MM.1S (cell line): ENCODE results near the gene RAB37.

Source experiments
- DNase-seq: peaks from one replicate; pipeline ENCODE4 v3.0.0-alpha.2; 2015
- H2AFZ ChIP-seq: fragments of 300-600 bp; sonication (generic); 2 replicates; pipeline ENCODE4 v1.6.0; 2016; ENCODE audit warnings: antibody characterized with exemption, low read length
- H3F3A ChIP-seq: fragments of 300-600 bp; sonication (generic); 2 replicates; pipeline ENCODE4 v1.6.1; 2016; ENCODE audit warnings: mild to moderate bottlenecking, antibody characterized with exemption, low read length, moderate library complexity, mixed read lengths; ENCODE audit not compliant: insufficient read depth
- H3K27ac ChIP-seq: fragments of 300-600 bp; sonication (generic); 2 replicates; pipeline ENCODE4 v1.5.1; 2016; ENCODE audit warnings: mild to moderate bottlenecking, low read length
- H3K27me3 ChIP-seq: fragments of 300-600 bp; sonication (generic); replicated peaks from 2 replicates; pipeline ENCODE4 v1.6.0; 2016; ENCODE audit warnings: low read length; ENCODE audit not compliant: insufficient read depth
- H3K36me3 ChIP-seq: fragments of 300-600 bp; sonication (generic); replicated peaks from 2 replicates; pipeline ENCODE4 v1.6.1; 2016; ENCODE audit warnings: mild to moderate bottlenecking, low read length, mixed read lengths; ENCODE audit not compliant: insufficient read depth
- H3K4me1 ChIP-seq: fragments of 300-600 bp; sonication (generic); 2 replicates; pipeline ENCODE4 v1.6.1; 2016; ENCODE audit warnings: low read length, mixed read lengths
- H3K4me2 ChIP-seq: fragments of 300-600 bp; sonication (generic); 2 replicates; pipeline ENCODE4 v1.6.0; 2016; ENCODE audit warnings: low read depth, low read length
- H3K4me3 ChIP-seq: fragments of 300-600 bp; sonication (generic); 2 replicates; pipeline ENCODE4 v1.5.1; 2016; ENCODE audit warnings: low read length, mixed read lengths
- H3K79me2 ChIP-seq: fragments of 300-600 bp; sonication (generic); 2 replicates; pipeline ENCODE4 v1.6.1; 2016; ENCODE audit warnings: mixed run types, low read length, mixed read lengths
- H3K9ac ChIP-seq: fragments of 300-600 bp; sonication (generic); 2 replicates; pipeline ENCODE4 v1.6.1; 2016; ENCODE audit warnings: low read length, mixed read lengths
- H3K9me2 ChIP-seq: fragments of 300-600 bp; sonication (generic); replicated peaks from 2 replicates; pipeline ENCODE4 v1.6.1; 2016; ENCODE audit warnings: mild to moderate bottlenecking, low read length, mixed read lengths; ENCODE audit not compliant: insufficient read depth
- H3K9me3 ChIP-seq: fragments of 300-600 bp; sonication (generic); replicated peaks from 2 replicates; pipeline ENCODE4 v1.6.1; 2016; ENCODE audit warnings: mild to moderate bottlenecking, low read length, mixed read lengths; ENCODE audit not compliant: insufficient read depth
- H4K20me1 ChIP-seq: fragments of 300-600 bp; sonication (generic); 2 replicates; pipeline ENCODE4 v1.6.1; 2016; ENCODE audit warnings: mild to moderate bottlenecking, low read length, moderate library complexity, mixed read lengths; ENCODE audit not compliant: insufficient read depth
- CTCF ChIP-seq: fragments of 300-600 bp; sonication (generic); IDR thresholded peaks from 2 replicates; pipeline ENCODE4 v1.5.1; 2016; ENCODE audit warnings: antibody characterized with exemption, low read length, mixed read lengths
- EZH2 ChIP-seq: fragments of 300-600 bp; sonication (generic); optimal IDR thresholded peaks from 2 replicates; pipeline ENCODE3; 2017; ENCODE audit warnings: low read depth, mild to moderate bottlenecking, antibody characterized with exemption, low read length, mixed read lengths
- EZH2phosphoT487 ChIP-seq: fragments of 300-600 bp; sonication (generic); IDR thresholded peaks from 2 replicates; pipeline ENCODE4 v1.6.1; 2018; ENCODE audit warnings: antibody characterized with exemption, low read length

The RAB37 gene

GRCh38 chr17:74780443-74781238 is 43.6 kb downstream of the RAB37 start:
- peaks cover 31% of the 10 kb centered on the region for H3K4me1 ChIP-seq

GRCh38 chr17:74782571-74782970 is 45.5 kb downstream of the RAB37 start:
- H3K79me2 ChIP-seq, result peaks cover 42% of the 10 kb centered on the region
- H3K9ac ChIP-seq, result no peak overlapping the region
- no peak overlapping the region for H3K27ac ChIP-seq
- peaks cover 28% of the 10 kb centered on the region for H3K4me1 ChIP-seq
- H3K4me2 ChIP-seq, result no peak overlapping the region
- TF ChIP-seq EZH2, result no peak
- no peak for TF ChIP-seq CTCF
- TF ChIP-seq EZH2phosphoT487, result no peak
- H3K9me2 ChIP-seq, result no peaks in the 10 kb centered on the region
- no peaks in the 10 kb centered on the region for H3K27me3 ChIP-seq
- no peaks in the 10 kb centered on the region for H4K20me1 ChIP-seq
- H3K9me3 ChIP-seq, result no peaks in the 10 kb centered on the region
- H3F3A ChIP-seq, result peaks cover 28% of the 10 kb centered on the region
- H3K4me3 ChIP-seq, result no peak overlapping the region
- no peak for DNase-seq
- H2AFZ ChIP-seq, result no peak overlapping the region
- no peaks in the 10 kb centered on the region for H3K36me3 ChIP-seq

More at GRCh38 chr17:74780443-74781238, 43.6 kb downstream of the RAB37 start:
- H4K20me1 ChIP-seq, result no peaks in the 10 kb centered on the region
- H2AFZ ChIP-seq, result no peak overlapping the region
- H3K9me2 ChIP-seq, result no peaks in the 10 kb centered on the region
- no peak for TF ChIP-seq EZH2
- peak; percentile 85 for TF ChIP-seq CTCF
- DNase-seq, result peak; percentile 70
- H3K27me3 ChIP-seq, result no peaks in the 10 kb centered on the region
- H3K36me3 ChIP-seq, result no peaks in the 10 kb centered on the region
- H3K79me2 ChIP-seq, result peaks cover 53% of the 10 kb centered on the region
- H3F3A ChIP-seq, result peaks cover 28% of the 10 kb centered on the region
- no peak overlapping the region for H3K4me2 ChIP-seq
- H3K27ac ChIP-seq, result no peak overlapping the region
- no peak overlapping the region for H3K4me3 ChIP-seq
- H3K9me3 ChIP-seq, result no peaks in the 10 kb centered on the region
- H3K9ac ChIP-seq, result no peak overlapping the region

- H3K9me2 ChIP-seq, result no peaks in the 10 kb centered on the region
- TF ChIP-seq EZH2phosphoT487, result no peak
- TF ChIP-seq EZH2, result no peak
- no peak for TF ChIP-seq CTCF
- H3K9me3 ChIP-seq, result no peaks in the 10 kb centered on the region
- H3K9ac ChIP-seq, result no peak overlapping the region
- DNase-seq, result no peak
- no peaks in the 10 kb centered on the region for H4K20me1 ChIP-seq
- peaks cover 28% of the 10 kb centered on the region for H3K4me1 ChIP-seq
- peak overlapping the region; percentile 10; the same call in 1 of the 2 replicates for H2AFZ ChIP-seq
- H3K27me3 ChIP-seq, result no peaks in the 10 kb centered on the region
- H3K79me2 ChIP-seq, result peaks cover 30% of the 10 kb centered on the region
- peak overlapping the region; percentile 55; the same call in 1 of the 2 replicates for H3K27ac ChIP-seq
- H3K4me3 ChIP-seq, result peak overlapping the region; percentile 9; the same call in 1 of the 2 replicates
- no peaks in the 10 kb centered on the region for H3K36me3 ChIP-seq
- peaks cover 28% of the 10 kb centered on the region for H3F3A ChIP-seq
- peak overlapping the region; percentile 47 for H3K4me2 ChIP-seq
These were observed 47.2 kb downstream of the RAB37 start for GRCh38 chr17:74784125-74784810.
